GM12891 (cell line): ENCODE measurements around the gene DBNL.

Source experiments
- POLR2A ChIP-seq: IDR thresholded peaks from 2 replicates; pipeline ENCODE4 v1.6.1; 2011; ENCODE audit warnings: low read depth, low read length, control low read depth
- POLR2AphosphoS5 ChIP-seq: IDR thresholded peaks from 2 replicates; pipeline ENCODE4 v1.6.1; 2011; ENCODE audit warnings: low read depth, low read length, control low read depth
- POU2F2 ChIP-seq: IDR thresholded peaks from 2 replicates; pipeline ENCODE4 v1.6.1; 2011; ENCODE audit warnings: low read depth, mild to moderate bottlenecking, control low read depth, low read length, moderate library complexity
- TAF1 ChIP-seq: IDR thresholded peaks from 2 replicates; pipeline ENCODE4 v1.6.1; 2011; ENCODE audit warnings: low read depth, low read length, control low read depth

GRCh38 chr7:44100458-44101302, 56.2 kb downstream of the DBNL start:
- no peak for TF ChIP-seq TAF1
- TF ChIP-seq POLR2A, result no peak
- TF ChIP-seq POLR2AphosphoS5, result no peak
- TF ChIP-seq POU2F2, result no peak
